Measurements from ENCODE around the gene RSU1.

Gene RSU1

GRCh38 chr10:16713290-16713689 lies 103.9 kb downstream of the RSU1 start:
- H3K4me3 ChIP-seq (ENCODE audit: low read depth, low read length) = no peak overlapping the region
- no peak for DNase-seq (ENCODE audit: low read depth)
- in situ Hi-C loops (cut with HindIII; ENCODE audit: low sequenced_read_pairs) = no loop called here
- no peak for TF ChIP-seq CTCF (IDR thresholded peaks at IDR 0.05; ENCODE audit: low read depth, low read length, missing control alignments)

GRCh38 chr10:16712883-16713282 lies 104.3 kb downstream of the RSU1 start:
- TF ChIP-seq CTCF (IDR thresholded peaks at IDR 0.05; ENCODE audit: low read depth, low read length, missing control alignments) = no peak
- no peak for DNase-seq (ENCODE audit: low read depth)
- no peak overlapping the region for H3K4me3 ChIP-seq (ENCODE audit: low read depth, low read length)
- in situ Hi-C loops (cut with HindIII; ENCODE audit: low sequenced_read_pairs) = no loop called here

GRCh38 chr10:16700331-16700730 lies 116.9 kb downstream of the RSU1 start:
- DNase-seq (ENCODE audit: low read depth) = no peak
- in situ Hi-C loops (cut with HindIII; ENCODE audit: low sequenced_read_pairs) = no loop called here
- no peak for TF ChIP-seq CTCF (IDR thresholded peaks at IDR 0.05; ENCODE audit: low read depth, low read length, missing control alignments)
- H3K4me3 ChIP-seq (ENCODE audit: low read depth, low read length) = no peak overlapping the region

- TF ChIP-seq CTCF (IDR thresholded peaks at IDR 0.05; ENCODE audit: low read depth, low read length, missing control alignments) = no peak
- no peak for DNase-seq (ENCODE audit: low read depth)
- in situ Hi-C loops (cut with HindIII; ENCODE audit: low sequenced_read_pairs) = no loop called here
- no peak overlapping the region for H3K4me3 ChIP-seq (ENCODE audit: low read depth, low read length)
Measured at GRCh38 chr10:16699435-16700057, 117.7 kb downstream of the RSU1 start.

DNA sequence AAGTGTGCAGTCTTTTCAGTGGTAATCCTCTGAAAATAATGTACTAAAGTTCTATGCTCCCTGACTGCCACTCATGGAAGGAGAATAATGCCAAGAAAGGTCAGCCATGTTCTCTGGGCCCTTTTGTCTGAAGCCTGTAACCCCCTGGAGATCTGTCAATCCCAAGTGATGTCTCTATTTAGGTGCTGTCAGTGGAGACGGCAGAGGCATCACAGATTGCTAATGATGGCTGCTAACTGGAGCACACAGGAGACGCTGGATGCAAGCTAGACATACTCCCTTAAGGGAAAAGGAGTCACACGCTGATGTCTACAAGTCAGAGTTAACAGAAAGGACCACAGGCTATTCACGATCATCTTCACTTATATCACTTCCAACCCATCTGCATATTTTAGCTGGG lies 118.8 kb downstream of the RSU1 start:
- no peak for TF ChIP-seq CTCF (IDR thresholded peaks at IDR 0.05; ENCODE audit: low read depth, low read length, missing control alignments)
- no peak for DNase-seq (ENCODE audit: low read depth)
- in situ Hi-C loops (cut with HindIII; ENCODE audit: low sequenced_read_pairs) = no loop called here
- H3K4me3 ChIP-seq (ENCODE audit: low read depth, low read length) = no peak overlapping the region

DNA sequence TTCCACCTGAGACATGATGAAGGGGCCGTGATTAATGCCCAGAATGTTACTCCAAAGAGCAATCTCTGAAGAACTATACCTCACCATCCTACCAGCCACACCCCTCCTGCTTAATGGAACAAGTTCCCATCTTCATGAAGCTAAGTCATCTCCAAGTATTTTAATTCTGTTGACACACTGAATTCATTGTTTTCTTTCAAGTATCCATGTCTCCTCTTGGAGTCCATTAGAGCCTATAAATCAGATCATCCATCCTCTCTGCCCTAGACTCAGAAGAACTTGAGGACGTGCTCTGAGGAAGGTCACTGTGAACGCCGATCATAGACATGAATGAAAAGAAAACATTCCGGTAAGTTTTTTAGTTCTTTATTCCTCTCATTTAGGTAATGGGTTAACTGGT lies 126.8 kb downstream of the RSU1 start:
- in situ Hi-C loops (cut with HindIII; ENCODE audit: low sequenced_read_pairs) = no loop called here
- no peak for DNase-seq (ENCODE audit: low read depth)
- H3K4me3 ChIP-seq (ENCODE audit: low read depth, low read length) = no peak overlapping the region
- TF ChIP-seq CTCF (IDR thresholded peaks at IDR 0.05; ENCODE audit: low read depth, low read length, missing control alignments) = no peak

Data from astrocyte of the cerebellum (primary cell).